Measurements from ENCODE around the gene HUS1. TPM values are rescaled to one million over a fixed set of nuclear protein-coding genes. Genes with fewer than 3 reads are reported as not detected.

Gene HUS1
- total RNA-seq, 1 donor: 19.9 TPM

GRCh38 chr7:47942132-47942531 lies 37.3 kb downstream of the HUS1 start:
- no peak for TF ChIP-seq CTCF (IDR thresholded peaks at IDR 0.05; ENCODE audit: extremely low read depth, low read depth, low read length)
- Histone ChIP-seq H2AFZ (ENCODE audit: low read length) (peak overlapping the region; percentile 45), H4K20me1 (ENCODE audit: insufficient read depth, low read length) (no peaks in the 10 kb centered on the region), H3K27me3 (ENCODE audit: insufficient read depth, low read length) (no peaks in the 10 kb centered on the region), H3K36me3 (ENCODE audit: insufficient read depth, low read length) (no peaks in the 10 kb centered on the region), H3K79me2 (ENCODE audit: insufficient read depth, low read length) (no peaks in the 10 kb centered on the region), H3K4me3 (ENCODE audit: insufficient read depth, low read length) (no peak overlapping the region), H3K9me3 (ENCODE audit: low read depth, low read length) (no peaks in the 10 kb centered on the region), H3K27ac (ENCODE audit: low read depth, low read length) (peak overlapping the region; percentile 91), H3K4me1 (ENCODE audit: insufficient read depth, low read length) (peaks cover 30% of the 10 kb centered on the region), H3K4me2 (ENCODE audit: insufficient read depth, low read length) (peak overlapping the region; percentile 48)
- no peak for DNase-seq (ENCODE audit: insufficient read length, low spot score, missing footprints)

- no peak overlapping the region for H2AFZ ChIP-seq (ENCODE audit: low read length)
- peak overlapping the region; percentile 49 for H3K4me2 ChIP-seq (ENCODE audit: insufficient read depth, low read length)
- H3K4me3 ChIP-seq (ENCODE audit: insufficient read depth, low read length): no peak overlapping the region
- DNase-seq (ENCODE audit: insufficient read length, low spot score, missing footprints): peak; percentile 95
- peak overlapping the region; percentile 91 for H3K27ac ChIP-seq (ENCODE audit: low read depth, low read length)
- no peaks in the 10 kb centered on the region for H3K27me3 ChIP-seq (ENCODE audit: insufficient read depth, low read length)
- H3K4me1 ChIP-seq (ENCODE audit: insufficient read depth, low read length): peaks cover 30% of the 10 kb centered on the region
- no peak for TF ChIP-seq CTCF (IDR thresholded peaks at IDR 0.05; ENCODE audit: extremely low read depth, low read depth, low read length)
- H3K79me2 ChIP-seq (ENCODE audit: insufficient read depth, low read length): no peaks in the 10 kb centered on the region
- H3K9me3 ChIP-seq (ENCODE audit: low read depth, low read length): no peaks in the 10 kb centered on the region
- no peaks in the 10 kb centered on the region for H4K20me1 ChIP-seq (ENCODE audit: insufficient read depth, low read length)
- no peaks in the 10 kb centered on the region for H3K36me3 ChIP-seq (ENCODE audit: insufficient read depth, low read length)
Observed at GRCh38 chr7:47941136-47941844, 38.1 kb downstream of the HUS1 start.

GRCh38 chr7:47940088-47941013 lies 39.1 kb downstream of the HUS1 start:
- Histone ChIP-seq H3K4me1 (ENCODE audit: insufficient read depth, low read length) (peaks cover 30% of the 10 kb centered on the region), H3K27me3 (ENCODE audit: insufficient read depth, low read length) (no peaks in the 10 kb centered on the region), H3K9me3 (ENCODE audit: low read depth, low read length) (no peaks in the 10 kb centered on the region), H4K20me1 (ENCODE audit: insufficient read depth, low read length) (no peaks in the 10 kb centered on the region), H3K36me3 (ENCODE audit: insufficient read depth, low read length) (no peaks in the 10 kb centered on the region), H3K4me3 (ENCODE audit: insufficient read depth, low read length) (no peak overlapping the region), H3K4me2 (ENCODE audit: insufficient read depth, low read length) (peak overlapping the region; percentile 29), H3K79me2 (ENCODE audit: insufficient read depth, low read length) (no peaks in the 10 kb centered on the region), H3K27ac (ENCODE audit: low read depth, low read length) (peak overlapping the region; percentile 91), H2AFZ (ENCODE audit: low read length) (peak overlapping the region; percentile 60)
- DNase-seq (ENCODE audit: insufficient read length, low spot score, missing footprints): peak; percentile 90
- no peak for TF ChIP-seq CTCF (IDR thresholded peaks at IDR 0.05; ENCODE audit: extremely low read depth, low read depth, low read length)

Data from osteoblast (primary cell).